Measurements from ENCODE around the gene BAIAP3.
"Not testable (repeated sequence)": the region's sequence is repeated elsewhere in the genome, so short reads cannot be mapped to it uniquely, and the experiment has no call there.

Gene BAIAP3

DNA sequence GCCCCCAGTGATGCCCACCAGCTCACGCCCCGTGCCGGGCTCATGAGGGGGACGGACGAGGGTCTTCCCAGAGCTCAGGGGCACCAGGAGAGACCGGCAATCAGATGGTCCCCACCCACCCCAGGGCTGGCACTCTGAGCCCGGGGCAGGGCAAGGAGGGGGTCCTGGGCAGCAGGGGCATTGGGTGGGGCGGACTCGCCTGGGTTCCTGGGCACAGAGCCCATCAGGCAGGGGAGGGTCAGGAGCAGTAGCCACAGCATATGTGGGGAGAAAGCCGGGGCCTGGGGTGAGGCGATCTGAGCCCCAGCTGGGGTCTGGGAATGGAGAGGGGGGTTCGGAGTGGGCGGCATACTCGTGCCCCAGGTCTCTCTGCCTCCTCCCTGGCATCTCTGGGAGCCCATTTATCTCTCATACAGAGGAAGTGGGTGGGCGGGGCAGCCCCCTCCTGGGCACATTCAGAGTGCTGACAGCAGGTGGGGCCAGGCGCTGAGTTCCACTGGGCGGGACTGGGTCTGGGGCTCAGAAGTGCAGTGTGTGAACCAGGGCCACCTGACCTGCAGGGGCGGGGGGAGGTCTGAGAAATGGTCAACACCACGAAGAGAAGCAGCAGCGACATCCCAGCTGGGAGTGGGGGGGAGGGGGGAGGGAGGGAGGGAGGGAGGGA is 44.5 kb upstream of the BAIAP3 start:
- no peak for DNase-seq (ENCODE audit: low read depth)
- H3K4me3 ChIP-seq (ENCODE audit: low read length), result no peak overlapping the region
- TF ChIP-seq, protein P1, sequence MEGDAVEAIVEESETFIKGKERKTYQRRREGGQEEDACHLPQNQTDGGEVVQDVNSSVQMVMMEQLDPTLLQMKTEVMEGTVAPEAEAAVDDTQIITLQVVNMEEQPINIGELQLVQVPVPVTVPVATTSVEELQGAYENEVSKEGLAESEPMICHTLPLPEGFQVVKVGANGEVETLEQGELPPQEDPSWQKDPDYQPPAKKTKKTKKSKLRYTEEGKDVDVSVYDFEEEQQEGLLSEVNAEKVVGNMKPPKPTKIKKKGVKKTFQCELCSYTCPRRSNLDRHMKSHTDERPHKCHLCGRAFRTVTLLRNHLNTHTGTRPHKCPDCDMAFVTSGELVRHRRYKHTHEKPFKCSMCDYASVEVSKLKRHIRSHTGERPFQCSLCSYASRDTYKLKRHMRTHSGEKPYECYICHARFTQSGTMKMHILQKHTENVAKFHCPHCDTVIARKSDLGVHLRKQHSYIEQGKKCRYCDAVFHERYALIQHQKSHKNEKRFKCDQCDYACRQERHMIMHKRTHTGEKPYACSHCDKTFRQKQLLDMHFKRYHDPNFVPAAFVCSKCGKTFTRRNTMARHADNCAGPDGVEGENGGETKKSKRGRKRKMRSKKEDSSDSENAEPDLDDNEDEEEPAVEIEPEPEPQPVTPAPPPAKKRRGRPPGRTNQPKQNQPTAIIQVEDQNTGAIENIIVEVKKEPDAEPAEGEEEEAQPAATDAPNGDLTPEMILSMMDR (conservative IDR thresholded peaks at IDR 0.05; ENCODE audit: low read depth, low read length), result no peak

DNA sequence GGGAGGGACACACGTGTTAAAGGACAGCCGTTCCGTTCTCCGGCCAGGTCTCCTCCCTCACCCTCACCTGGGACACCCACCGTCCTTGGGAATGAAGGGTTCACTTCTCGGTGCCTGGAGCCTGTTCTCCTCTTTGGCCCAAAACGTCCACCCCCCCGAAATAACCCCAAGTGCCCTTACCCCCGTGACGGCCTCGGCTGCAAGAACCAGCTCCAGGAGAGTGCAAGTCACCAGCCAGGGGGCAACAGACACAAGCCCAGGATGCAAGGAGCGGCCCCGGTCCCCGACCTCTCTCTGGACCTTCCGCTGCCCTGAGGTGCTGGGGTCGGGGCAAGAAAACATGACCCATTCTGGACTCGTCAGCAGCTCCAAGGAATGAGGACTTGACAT is 44.0 kb upstream of the BAIAP3 start:
- H3K4me3 ChIP-seq (ENCODE audit: low read length), result no peak overlapping the region
- DNase-seq (ENCODE audit: low read depth), result no peak
- TF ChIP-seq, protein P1 (conservative IDR thresholded peaks at IDR 0.05; ENCODE audit: low read depth, low read length), result no peak

DNA sequence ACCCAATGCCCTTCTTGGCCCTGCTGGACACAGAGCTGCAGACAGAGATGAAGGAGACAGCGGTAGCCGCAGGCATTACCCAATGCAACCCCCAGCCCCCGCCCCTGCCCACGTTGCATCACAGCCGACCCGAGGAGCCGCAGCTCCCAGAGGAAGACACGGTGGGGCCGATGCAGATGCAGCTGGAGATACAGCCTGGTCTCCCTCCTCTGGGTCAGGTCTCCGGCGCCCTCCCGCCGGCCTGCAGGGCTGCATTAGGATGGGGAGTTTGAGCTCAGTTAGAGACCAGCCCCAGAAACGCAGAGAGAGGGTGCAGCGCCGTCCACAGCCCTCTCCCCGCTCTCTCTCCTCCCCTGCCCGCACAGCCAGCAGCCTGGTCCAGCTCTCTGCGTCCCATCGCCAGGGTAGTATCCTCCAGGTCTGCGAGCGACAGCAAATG is 43.4 kb upstream of the BAIAP3 start:
- TF ChIP-seq, protein P1 (conservative IDR thresholded peaks at IDR 0.05; ENCODE audit: low read depth, low read length), result no peak
- no peak for DNase-seq (ENCODE audit: low read depth)
- H3K4me3 ChIP-seq (ENCODE audit: low read length), result no peak overlapping the region

DNA sequence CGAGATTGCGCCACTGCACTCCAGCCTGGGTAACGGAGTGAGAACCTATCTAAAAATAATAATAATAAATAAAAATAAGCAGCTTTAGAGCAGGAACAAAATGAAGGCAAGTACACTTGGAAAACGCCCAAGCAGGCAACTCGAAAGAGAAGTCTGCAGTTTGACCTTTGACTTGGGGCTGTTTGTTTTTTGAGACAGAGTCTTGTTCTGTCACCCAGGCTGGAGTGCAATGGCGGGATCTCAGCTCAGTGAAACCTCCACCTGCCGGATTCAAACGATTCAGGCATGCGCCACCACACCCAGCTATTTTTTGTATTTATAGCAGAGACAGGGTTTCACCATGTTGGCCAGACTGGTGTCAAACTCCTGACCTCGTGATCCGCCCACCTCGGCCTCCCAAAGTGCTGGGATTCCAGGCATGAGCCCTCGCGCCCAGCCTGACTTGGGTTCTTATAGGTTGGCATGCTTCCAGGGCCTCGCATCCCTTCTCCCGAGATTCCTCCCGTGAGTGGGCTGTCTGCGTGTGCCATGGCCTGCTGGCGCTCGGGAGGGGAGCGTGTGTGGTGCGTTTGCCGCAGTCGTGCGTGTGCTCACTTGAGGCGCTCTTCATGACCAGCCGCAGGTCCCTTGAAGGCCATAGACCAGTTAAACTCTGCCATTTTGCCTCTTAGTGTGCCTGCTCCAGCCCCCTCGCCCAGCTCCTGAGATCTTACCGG is 42.4 kb upstream of the BAIAP3 start:
- TF ChIP-seq, protein P1 (conservative IDR thresholded peaks at IDR 0.05; ENCODE audit: low read depth, low read length), result no peak
- DNase-seq (ENCODE audit: low read depth), result no peak
- no peak overlapping the region for H3K4me3 ChIP-seq (ENCODE audit: low read length)

DNA sequence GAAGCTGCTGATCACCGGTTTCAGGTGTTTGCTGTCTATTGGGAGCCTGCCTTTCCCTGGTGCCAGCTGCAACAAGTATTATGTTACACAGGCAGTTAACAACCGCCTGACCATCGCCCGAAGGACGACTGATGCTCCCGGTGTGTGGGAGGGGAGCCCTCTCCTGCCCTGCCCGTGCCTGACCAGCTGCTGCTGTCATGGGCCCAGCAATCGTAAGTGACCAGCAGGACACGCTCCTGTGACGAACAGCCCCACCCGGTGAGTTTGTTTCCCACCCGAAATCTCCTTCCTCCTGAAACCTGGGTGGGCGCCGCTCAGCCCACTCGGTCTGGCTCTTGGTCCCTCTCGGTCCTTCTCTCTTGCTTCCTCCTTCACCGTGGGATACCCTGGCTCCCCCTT is 41.9 kb upstream of the BAIAP3 start:
- no peak overlapping the region for H3K4me3 ChIP-seq (ENCODE audit: low read length)
- TF ChIP-seq, protein P1 (conservative IDR thresholded peaks at IDR 0.05; ENCODE audit: low read depth, low read length), result no peak
- DNase-seq (ENCODE audit: low read depth), result no peak

DNA sequence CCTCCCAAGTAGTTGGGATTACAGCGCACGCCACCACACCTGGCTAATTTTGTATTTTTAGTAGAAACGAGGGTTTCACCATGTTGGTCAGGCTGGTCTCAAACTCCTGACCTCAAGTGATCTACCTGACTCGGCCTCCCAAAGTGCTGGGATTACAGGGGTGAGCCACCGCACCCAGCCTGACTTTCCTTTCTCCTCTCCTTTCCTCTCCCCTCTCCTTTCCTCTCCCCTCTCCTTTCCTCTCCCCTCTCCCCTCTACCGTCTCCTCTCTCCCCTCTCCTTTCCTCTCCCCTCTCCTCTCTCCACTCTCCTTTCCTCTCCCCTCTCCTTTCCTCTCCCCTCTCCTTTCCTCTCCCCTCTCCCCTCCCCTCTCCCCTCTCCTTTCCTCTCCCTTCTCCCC is 41.2 kb upstream of the BAIAP3 start:
- DNase-seq (ENCODE audit: low read depth); H3K4me3 ChIP-seq (ENCODE audit: low read length): not testable (repeated sequence)

DNA sequence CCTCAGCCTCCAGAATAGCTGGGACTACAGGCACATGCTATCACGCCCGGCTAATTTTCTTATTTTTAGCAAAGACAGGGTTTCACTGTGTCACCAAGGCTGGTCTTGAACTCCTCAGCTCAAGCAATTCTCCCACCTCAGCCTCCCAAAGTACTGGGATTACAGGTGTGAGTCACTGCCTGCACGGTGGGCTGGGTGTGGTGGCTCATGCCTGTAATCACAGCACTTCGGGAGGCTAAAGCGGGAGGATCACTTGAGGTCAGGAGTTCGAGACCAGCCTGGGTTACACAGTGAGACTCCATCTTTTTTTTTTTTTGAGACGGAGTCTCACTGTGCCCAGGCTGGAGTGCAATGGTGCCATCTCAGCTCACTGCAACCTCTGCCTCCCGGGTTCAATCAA is 40.6 kb upstream of the BAIAP3 start:
- not testable (repeated sequence) for DNase-seq (ENCODE audit: low read depth); H3K4me3 ChIP-seq (ENCODE audit: low read length)

DNA sequence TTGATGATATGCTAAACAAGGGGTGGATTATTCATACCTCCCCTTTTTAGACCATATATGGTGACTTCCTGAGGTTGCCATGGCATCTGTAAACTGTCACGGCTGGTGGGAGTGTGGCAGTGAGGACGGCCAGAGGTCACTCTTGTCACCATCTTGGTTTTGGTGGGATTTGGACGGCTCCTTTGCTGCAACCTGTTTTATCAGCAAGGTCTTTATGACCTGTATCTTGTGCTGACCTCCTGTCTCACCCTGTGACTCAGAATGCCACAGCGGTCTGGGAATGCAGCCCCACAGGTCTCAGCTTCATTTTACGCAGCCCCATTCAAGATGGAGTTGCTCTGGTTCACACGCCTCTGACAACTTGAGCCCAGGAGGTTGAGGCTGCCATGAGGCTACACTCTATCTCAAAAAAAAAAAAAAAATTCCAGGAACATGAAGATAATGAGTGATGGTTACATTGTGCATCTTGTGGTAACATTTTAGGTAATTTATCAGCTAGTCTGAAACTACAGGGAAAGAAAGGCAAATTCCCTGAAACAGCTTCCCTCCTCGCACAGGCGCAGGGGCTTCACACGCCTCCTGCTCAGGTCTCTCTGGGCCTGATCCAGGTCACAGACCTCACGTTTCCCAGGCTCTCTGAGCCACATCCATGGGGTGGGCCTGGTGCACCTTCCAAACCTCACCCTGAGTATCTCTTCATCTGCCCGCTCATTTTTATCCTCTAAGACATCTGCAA is 39.4 kb upstream of the BAIAP3 start:
- DNase-seq (ENCODE audit: low read depth), result no peak
- TF ChIP-seq, protein P1 (conservative IDR thresholded peaks at IDR 0.05; ENCODE audit: low read depth, low read length), result no peak
- no peak overlapping the region for H3K4me3 ChIP-seq (ENCODE audit: low read length)
